ENCODE measurements around the gene FAM131B.
A peak's percentile ranks its signal among the peaks of the same experiment; 100 is the strongest.

FAM131B gene

GRCh38 chr7:143382126-143382790 lies 19.7 kb upstream of the FAM131B start:
- no peak for DNase-seq

- no peak for DNase-seq
Observed at GRCh38 chr7:143381427-143382125, 19.1 kb upstream of the FAM131B start.

- DNase-seq: peak; percentile 87
Observed at GRCh38 chr7:143380646-143381426, 18.3 kb upstream of the FAM131B start, which contains the start of gene ZYX. ZYX (plus strand) TSS chr7:143381345; CDS start chr7:143381572, 227 bp downstream.

GRCh38 chr7:143380260-143380645 lies 17.7 kb upstream of the FAM131B start:
- DNase-seq: peak; percentile 87

DNA sequence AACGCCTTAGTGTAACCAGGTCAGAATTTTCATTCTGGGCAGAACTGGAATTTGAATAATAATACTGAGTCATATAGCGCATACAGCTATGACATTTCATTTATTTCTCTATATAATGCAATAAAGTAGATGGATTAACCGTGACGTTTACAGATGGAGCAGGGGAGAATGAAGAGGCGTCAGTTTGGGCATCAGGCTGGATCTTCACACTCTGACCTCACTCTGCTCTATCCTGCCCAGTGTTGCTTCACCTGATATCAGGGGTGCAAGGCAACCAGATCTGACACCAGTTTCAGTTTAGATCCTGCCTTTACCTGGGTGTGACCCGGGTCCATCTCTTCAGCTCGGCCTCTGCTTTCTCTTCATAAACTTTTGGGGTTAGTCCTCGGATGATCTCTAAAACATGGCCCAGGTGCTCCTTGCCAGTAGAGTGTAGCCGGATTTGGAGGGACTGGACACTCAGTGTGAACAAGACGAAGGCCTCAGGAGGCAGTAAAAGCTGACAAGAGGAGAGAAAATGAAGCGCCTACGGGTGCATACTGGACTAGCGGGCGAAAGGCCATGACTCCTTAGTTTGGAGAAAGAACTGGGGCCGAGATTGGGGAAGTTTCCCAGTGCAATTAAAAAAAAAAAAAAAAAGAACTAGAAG lies 17.2 kb upstream of the FAM131B start:
- no peak for DNase-seq

GRCh38 chr7:143376396-143376795 lies 13.9 kb upstream of the FAM131B start:
- no peak for DNase-seq

DNA sequence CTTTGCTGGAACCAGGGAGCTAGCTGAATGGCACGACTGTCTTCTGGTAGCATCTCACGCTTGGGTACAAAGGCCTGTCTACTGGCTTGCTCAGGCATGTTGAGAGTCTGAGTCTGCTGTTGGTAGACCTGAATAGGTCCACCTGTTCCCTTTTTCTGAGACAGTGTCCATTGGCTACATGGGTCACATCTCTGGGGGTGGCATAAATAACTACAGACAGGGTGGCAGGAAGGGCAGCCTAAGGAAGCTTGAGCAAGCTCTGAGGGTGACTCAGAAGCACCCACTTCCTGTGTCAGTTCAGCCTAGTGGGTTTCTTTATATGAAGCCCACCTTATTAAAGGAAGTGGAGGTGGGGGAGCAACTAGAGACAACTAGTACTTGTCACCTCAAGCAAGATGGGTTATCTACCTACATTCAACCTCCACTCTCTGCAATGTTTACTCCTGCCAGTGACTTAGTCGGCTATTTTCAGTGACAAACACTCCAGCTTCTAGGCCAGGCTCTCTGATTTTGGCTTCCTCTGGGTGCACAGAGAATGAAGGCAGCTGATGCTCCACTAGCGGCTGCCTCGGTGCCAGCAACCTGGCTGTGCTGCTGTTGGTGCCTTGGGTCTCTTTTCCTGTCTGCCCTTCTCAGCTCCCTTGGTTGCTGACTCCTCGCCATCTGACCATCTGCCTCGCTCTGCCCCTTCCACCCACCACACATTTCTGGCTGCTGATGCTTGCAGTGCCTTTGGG lies 13.0 kb upstream of the FAM131B start:
- peak; percentile 58 for DNase-seq

GRCh38 chr7:143374561-143374960 lies 12.0 kb upstream of the FAM131B start:
- no peak for DNase-seq

GRCh38 chr7:143373255-143373794 lies 10.8 kb upstream of the FAM131B start:
- no peak for DNase-seq

- DNase-seq: peak; percentile 61
Observed at GRCh38 chr7:143372070-143372469, 9.6 kb upstream of the FAM131B start.

DNA sequence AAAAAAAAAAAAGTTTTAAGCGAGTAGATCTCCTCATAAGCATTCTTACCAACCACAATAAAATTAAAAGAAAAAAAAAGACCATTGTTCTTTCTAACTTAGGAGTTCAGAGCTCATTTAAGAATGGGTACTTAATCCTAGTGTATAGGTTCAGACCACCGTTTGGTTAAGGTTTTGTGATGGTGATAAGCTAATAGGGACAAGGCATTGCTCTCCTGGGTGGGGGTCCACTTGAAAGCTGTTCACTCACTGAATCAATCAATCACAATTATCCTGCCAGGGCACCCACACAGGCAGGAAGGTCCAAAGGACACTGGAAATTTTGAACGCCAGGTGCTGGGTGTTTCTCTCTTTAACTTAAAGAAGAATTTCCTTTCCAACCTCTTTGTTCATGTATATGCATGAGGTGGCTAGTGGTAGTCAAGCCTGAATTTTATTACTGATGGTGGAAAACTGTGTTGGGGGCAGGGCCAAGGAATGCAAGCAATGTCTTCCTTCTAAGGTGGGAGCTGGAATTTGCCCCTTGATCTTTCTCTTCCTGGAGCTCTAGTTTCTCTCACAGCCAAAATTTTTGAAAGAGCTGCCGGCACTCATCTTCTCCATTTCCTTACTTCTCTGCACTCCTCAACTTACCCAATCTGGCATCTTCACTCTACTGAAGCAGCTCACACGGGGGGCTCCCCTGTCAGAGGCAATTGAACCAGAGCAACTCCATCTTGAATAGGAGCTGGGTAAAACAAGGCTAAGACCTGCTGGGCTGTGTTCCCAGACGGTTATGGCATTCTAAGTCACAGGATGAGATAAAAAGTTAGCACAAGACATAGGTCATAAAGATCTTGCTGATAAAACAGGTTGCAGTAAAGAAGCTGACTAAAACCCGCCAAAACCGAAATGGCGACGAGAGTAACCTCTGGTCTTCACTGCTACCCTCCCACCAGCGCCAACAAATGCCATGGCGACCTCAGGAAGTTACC lies 7.5 kb upstream of the FAM131B start:
- DNase-seq: no peak

DNA sequence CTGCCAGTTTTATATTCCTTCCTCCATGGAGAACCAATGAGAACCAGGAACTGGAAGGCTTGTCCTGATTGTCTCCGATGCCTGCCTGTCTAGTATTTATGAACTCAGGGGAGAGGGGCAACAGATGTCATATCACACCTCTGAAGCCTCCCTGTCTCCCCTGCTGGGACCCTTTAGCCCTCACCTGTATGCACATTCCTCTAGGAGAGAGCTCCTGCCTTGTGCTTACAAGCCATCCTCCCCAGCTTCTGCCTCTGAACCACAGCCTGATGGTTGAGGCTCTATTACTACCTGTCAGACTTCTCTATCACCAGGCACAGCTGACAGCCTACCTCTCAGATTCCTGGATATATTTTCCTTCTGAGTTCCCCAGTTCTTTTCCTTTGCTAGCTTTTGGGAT lies 5.9 kb upstream of the FAM131B start:
- no peak for DNase-seq

DNA sequence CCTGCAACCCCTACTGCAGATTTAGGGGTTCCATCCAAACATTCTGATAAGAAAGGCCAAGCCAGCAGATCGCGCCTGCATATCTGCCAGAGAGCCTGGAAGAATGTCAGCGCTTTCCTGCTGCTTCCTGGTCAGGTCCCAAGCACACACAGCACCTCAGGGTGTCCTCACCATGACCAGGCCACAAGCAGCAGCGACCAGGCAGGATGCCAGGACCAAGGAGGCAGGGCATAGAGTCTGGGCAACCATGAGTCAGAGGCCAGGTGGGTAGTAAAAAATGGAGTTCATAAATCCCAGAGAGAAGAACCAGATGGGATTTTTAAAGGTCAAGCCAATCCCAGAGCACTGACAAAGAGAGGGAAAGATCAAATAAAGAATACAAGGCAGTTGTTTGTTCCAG lies 5.5 kb upstream of the FAM131B start:
- DNase-seq: no peak

DNA sequence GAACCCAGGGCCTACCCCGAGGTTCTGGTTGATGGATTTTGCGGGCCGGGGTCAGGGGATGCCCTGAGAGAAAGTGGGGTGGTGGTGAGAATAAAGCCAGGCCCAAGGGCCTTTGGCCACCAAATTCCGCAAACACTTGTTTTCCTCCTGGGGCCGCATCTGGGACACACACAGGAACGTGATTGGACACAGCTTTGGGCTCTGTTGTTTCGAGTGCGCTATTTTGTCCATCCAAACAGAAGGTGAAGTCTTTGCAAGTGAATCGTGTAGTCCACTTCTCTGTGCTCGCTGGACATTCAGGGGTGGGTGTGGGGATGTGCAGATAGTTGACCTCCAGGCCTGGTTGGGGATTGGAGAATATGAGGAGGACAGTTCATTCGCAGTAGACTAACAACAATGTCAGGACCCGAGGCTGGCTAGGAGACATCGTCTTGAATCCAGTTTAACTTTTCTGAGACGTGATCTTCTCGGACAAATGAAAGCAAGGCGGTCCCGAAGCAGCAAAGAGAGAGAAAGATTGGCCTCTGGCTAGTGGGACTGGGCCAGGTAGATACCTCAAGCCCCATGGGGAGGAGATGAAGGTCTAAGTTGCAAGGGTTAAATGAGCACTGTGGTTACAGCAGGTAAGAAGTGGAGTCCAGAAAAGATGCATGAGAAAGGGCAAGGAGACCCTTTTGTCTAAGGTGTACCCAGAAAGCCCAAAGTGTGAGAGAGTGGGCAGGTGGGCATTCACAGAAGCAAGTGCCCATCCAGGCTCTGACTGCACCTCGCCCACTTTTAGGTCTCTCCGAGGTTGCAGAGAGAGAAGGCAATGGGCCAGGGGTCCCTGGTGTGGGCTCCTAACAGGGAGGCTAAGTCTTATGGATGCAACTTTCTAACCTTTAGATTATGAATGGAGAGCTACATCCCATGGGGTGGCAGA lies 764 bp upstream of the FAM131B start:
- DNase-seq: no peak

GRCh38 chr7:143361552-143362130 lies 872 bp downstream of the FAM131B start:
- no peak for DNase-seq

GRCh38 chr7:143360788-143361551 lies 1.5 kb downstream of the FAM131B start:
- no peak for DNase-seq

DNA sequence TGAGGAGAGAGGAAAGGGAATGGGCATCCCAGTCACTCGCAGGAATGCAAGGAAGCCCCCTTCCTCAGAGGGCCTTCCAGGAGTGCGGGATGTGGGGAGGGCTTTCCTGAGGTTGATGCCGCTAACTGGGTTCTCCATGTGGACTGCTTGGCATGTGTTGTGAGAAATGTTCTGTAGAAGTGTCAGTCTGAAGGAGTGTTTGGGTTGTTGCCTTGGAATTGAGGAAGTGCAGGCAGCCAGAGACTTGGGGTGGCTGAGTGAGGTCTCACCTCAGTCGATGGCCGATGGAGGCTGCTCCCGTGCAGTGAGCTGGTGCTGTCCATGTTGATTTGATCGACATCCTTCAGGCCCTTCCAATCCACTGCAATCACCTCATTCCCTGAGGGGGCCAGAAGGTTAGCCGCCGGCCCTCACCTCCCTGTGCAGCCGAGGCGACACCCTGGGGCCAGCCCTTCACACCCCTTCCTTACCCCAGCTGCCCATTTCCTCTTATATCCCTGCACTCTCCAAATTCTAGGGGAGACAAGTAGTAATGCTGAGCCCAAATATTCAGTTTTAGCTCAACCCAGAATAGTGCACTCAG lies 2.7 kb downstream of the FAM131B start:
- DNase-seq: no peak

- no peak for DNase-seq
Observed at GRCh38 chr7:143358626-143359025, 3.9 kb downstream of the FAM131B start.
